ENCODE data around the gene GABRG3.
"Not testable (repeated sequence)": the region's sequence is repeated elsewhere in the genome, so short reads cannot be mapped to it uniquely, and the experiment has no call there.

GABRG3 gene

GRCh38 chr15:27172821-27173220 lies 201.8 kb downstream of the GABRG3 start:
- no peak overlapping the region for H3K4me3 ChIP-seq (ENCODE audit: low read depth, low read length)

GRCh38 chr15:27175472-27176153 lies 204.6 kb downstream of the GABRG3 start:
- H3K4me3 ChIP-seq (ENCODE audit: low read depth, low read length): no peak overlapping the region

DNA sequence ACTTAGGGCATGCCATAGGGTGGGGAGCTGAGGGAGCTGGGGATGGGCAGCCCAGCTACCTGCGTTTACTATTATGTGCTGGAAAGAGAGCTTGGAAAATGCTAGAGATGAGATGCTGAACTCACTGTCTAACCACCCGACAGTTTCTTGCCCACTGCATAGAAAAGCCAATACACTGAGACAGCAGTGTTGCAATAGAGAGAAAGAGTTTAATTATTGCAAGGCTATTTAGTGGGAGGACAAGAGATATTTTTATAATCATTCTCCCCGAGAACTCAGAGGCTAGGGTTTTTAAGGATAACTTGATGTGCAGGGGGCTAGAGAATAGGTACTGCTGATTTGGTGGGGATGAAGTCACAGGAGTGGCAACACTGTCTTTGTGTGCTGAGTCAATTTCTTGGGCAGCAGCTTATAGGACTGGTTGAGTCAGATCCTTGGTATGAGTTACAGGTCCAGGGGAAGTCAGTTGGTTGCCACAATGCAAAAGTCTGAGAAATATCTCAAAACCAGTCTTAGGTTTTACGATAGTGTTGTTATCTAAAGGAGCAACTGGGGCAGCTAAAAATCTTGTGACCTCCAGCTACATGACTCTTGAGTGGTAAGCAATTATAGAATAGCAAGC lies 205.9 kb downstream of the GABRG3 start:
- H3K4me3 ChIP-seq (ENCODE audit: low read depth, low read length): no peak overlapping the region

- no peak overlapping the region for H3K4me3 ChIP-seq (ENCODE audit: low read depth, low read length)
Measured at GRCh38 chr15:27179789-27180188, 208.8 kb downstream of the GABRG3 start.

GRCh38 chr15:27182561-27183110 lies 211.7 kb downstream of the GABRG3 start:
- no peak overlapping the region for H3K4me3 ChIP-seq (ENCODE audit: low read depth, low read length)

- no peak overlapping the region for H3K4me3 ChIP-seq (ENCODE audit: low read depth, low read length)
Measured at GRCh38 chr15:27183201-27183600, 212.2 kb downstream of the GABRG3 start.

- H3K4me3 ChIP-seq (ENCODE audit: low read depth, low read length): not testable (repeated sequence)
Measured at GRCh38 chr15:27191515-27191914, 220.5 kb downstream of the GABRG3 start.

- no peak overlapping the region for H3K4me3 ChIP-seq (ENCODE audit: low read depth, low read length)
Measured at GRCh38 chr15:27196691-27197090, 225.7 kb downstream of the GABRG3 start.

- H3K4me3 ChIP-seq (ENCODE audit: low read depth, low read length): no peak overlapping the region
Measured at GRCh38 chr15:27201425-27201824, 230.4 kb downstream of the GABRG3 start.

GRCh38 chr15:27210176-27210575 lies 239.2 kb downstream of the GABRG3 start:
- H3K4me3 ChIP-seq (ENCODE audit: low read depth, low read length): no peak overlapping the region

DNA sequence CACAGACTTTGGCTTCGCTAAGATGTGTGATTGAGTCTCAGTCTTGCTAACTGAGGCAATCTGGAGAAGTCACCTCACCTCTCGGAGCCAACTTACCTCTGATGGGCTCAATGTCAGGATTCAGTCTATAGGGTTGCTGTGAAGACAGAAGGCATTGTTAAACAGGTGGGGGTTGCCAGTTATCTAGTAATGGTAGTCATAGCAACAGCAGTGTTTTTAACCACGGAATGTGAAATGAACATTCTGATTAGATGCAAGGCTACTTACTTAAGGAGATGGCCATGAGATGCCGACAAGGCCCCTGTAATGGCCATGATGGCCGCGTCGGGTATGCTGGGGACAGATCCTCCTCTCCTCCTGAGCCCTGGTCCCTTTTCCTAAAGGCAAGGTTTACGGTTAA lies 243.1 kb downstream of the GABRG3 start:
- H3K4me3 ChIP-seq (ENCODE audit: low read depth, low read length): no peak overlapping the region

GRCh38 chr15:27214961-27215360 lies 244.0 kb downstream of the GABRG3 start:
- no peak overlapping the region for H3K4me3 ChIP-seq (ENCODE audit: low read depth, low read length)

GRCh38 chr15:27218426-27218825 lies 247.4 kb downstream of the GABRG3 start:
- no peak overlapping the region for H3K4me3 ChIP-seq (ENCODE audit: low read depth, low read length)

- no peak overlapping the region for H3K4me3 ChIP-seq (ENCODE audit: low read depth, low read length)
Measured at GRCh38 chr15:27219636-27220035, 248.7 kb downstream of the GABRG3 start.

DNA sequence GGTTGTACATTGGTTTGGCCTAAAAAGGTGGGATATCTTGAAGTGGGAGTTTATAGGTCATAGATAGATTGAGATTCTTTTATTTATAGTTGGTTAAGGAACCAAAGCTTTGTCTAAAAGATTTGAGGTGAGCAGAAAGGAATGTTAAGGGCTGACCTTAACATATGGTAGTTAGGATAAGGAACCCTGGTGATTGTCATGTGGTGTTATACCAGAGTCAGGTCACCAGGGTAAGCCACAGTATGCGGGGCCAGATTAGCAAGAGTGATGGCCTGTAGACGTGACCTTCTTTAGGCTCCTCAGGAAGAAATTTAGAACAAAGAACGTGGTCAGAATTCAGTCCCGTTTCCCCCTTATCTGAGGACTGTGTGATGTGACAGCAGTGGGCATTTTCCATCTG lies 249.2 kb downstream of the GABRG3 start:
- H3K4me3 ChIP-seq (ENCODE audit: low read depth, low read length): no peak overlapping the region

GRCh38 chr15:27222479-27222878 lies 251.5 kb downstream of the GABRG3 start:
- no peak overlapping the region for H3K4me3 ChIP-seq (ENCODE audit: low read depth, low read length)

DNA sequence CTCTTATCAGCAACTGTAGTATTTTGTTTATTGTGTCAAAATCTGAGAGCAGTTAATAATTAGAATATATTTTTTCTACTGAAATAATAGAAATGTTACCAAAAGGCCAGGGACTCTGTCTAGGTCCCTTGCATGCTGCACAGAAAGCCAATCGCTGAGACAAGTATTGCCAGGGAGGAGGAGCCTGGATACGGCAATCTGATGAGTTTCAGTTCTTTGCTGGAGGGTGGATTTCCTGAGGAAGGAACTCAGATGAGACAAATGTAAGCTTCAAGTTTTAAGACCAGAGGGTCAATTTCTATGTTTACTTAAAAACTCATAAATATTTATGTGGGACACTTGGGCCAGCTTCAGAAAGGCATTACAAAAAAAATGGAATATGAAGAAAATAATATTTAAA lies 252.2 kb downstream of the GABRG3 start:
- no peak overlapping the region for H3K4me3 ChIP-seq (ENCODE audit: low read depth, low read length)

GRCh38 chr15:27231811-27232210 lies 260.8 kb downstream of the GABRG3 start:
- H3K4me3 ChIP-seq (ENCODE audit: low read depth, low read length): no peak overlapping the region

- no peak overlapping the region for H3K4me3 ChIP-seq (ENCODE audit: low read depth, low read length)
Measured at GRCh38 chr15:27232876-27233275, 261.9 kb downstream of the GABRG3 start.

DNA sequence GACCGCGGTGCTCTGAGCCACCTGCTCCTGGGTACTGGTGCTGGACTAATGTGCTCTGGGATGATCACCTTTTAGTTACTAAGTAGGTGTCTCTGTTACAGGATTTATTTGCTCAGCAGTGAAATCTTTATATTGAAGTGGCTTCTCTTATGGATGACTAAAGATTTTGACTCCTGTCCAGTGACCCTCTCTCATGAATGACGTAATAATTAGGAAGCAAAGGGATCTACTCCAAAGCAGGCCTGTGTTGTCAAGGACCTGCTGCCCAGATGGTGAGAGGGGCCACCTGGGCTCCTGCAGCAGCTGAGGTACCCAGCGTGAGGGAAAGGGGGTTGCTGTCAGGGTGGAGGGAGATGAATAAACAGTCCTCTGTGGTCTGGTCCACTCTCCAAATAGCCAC lies 263.6 kb downstream of the GABRG3 start:
- no peak overlapping the region for H3K4me3 ChIP-seq (ENCODE audit: low read depth, low read length)

DNA sequence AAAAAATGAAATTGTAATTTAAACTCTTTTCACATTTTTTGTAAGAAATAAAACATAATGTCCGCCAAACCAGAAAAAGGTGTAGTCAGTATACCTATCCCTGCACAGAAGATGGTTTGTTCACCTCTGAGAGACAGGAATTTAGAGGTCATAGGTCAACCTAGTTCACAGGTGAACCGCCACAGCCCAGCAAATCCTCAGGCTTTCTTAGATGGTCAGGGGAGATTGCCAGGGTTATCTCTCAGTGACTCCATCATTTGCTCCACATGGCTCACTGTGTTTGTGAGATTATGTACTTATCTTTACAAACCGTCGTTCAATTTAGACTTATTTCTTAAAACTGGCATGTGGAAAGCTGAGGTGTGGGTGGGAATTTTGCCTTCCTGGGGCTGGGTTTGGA lies 264.2 kb downstream of the GABRG3 start:
- H3K4me3 ChIP-seq (ENCODE audit: low read depth, low read length): no peak overlapping the region

DNA sequence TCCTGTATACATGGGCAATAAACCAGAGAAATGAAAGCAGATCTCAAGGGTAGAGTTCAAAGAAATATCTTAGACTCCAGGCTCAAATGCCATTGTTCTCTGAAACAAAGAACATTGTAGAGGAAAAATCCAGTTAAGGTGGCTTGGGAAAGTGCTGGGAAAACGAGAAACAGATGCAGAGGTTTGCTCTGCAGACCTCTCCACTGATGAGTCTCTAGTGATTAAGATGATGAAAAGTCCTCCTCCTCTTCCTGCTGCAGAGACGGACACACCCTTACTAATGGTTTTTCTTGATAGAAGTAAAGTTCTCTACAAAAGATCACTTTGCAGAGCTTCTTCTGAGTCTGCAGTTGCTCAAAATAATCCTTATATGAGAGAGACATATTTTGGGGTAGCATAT lies 264.7 kb downstream of the GABRG3 start:
- no peak overlapping the region for H3K4me3 ChIP-seq (ENCODE audit: low read depth, low read length)
